CD4-positive, alpha-beta memory T cell (primary cell): ENCODE results near the gene BAIAP2L1. TPM values are rescaled to one million over a fixed set of nuclear protein-coding genes. Genes with fewer than 3 reads are reported as not detected.
A peak's percentile ranks its signal among the peaks of the same experiment; 100 is the strongest.

Source experiments
- CTCF ChIA-PET: fragments of 350-600 bp; sonication (Branson Sonifier 250); formaldehyde crosslinking; loops from one replicate; lab custom pipeline; 2021; ENCODE audit warnings: inconsistent platforms; ENCODE audit not compliant: partially characterized antibody; lab: Charles Lee
- POLR2A ChIA-PET: fragments of 350-600 bp; sonication (Branson Sonifier 250); formaldehyde crosslinking; loops from one replicate; lab custom pipeline; 2021; ENCODE audit not compliant: partially characterized antibody; lab: Charles Lee
- DNase-seq, 5 donors: peaks; one replicate each; pipeline versions ENCODE4 v3.0.0 to v3.0.0-alpha.2; 2020 to 2022; ENCODE audit warnings: mixed read lengths in 1 of 5
- H3K27ac ChIP-seq: one replicate; pipeline ENCODE4 v1.7.0; 2013; ENCODE audit warnings: low read depth, low read length
- H3K27me3 ChIP-seq: 2 replicates; pipeline ENCODE4 v1.7.0; 2013; ENCODE audit warnings: mild to moderate bottlenecking, low read length, moderate library complexity; ENCODE audit not compliant: insufficient read depth
- H3K36me3 ChIP-seq: 2 replicates; pipeline ENCODE4 v1.7.0; 2013; ENCODE audit warnings: mild to moderate bottlenecking, low read length, moderate library complexity; ENCODE audit not compliant: insufficient read depth
- H3K4me1 ChIP-seq: 2 replicates; pipeline ENCODE4 v1.7.0; 2013; ENCODE audit warnings: mild to moderate bottlenecking, low read length, moderate library complexity; ENCODE audit not compliant: insufficient read depth
- H3K4me3 ChIP-seq, 2 donors: one replicate each; pipeline ENCODE4 v1.7.0; 2013; ENCODE audit warnings: low read length in 2 of 2, mild to moderate bottlenecking in 1 of 2
- H3K9me3 ChIP-seq, 2 donors: one replicate each; pipeline ENCODE4 v1.7.0; 2013; ENCODE audit warnings: low read length in 2 of 2, control low read depth in 1 of 2; ENCODE audit not compliant: control insufficient read depth in 1 of 2
- H3K27ac Mint-ChIP-seq, 7 donors: one replicate each; pipeline ENCODE4 v1.8.0; 2020 to 2021; ENCODE audit warnings: mixed read lengths in 7 of 7, mild to moderate bottlenecking in 6 of 7, inconsistent platforms in 3 of 7, moderate library complexity in 3 of 7
- H3K27me3 Mint-ChIP-seq, 2 donors: one replicate each; pipeline ENCODE4 v1.8.0; 2020 to 2021; ENCODE audit warnings: mixed read lengths in 2 of 2
- H3K36me3 Mint-ChIP-seq, 2 donors: one replicate each; pipeline ENCODE4 v1.8.0; 2020 to 2021; ENCODE audit warnings: mixed read lengths in 2 of 2, inconsistent platforms in 1 of 2, mild to moderate bottlenecking in 1 of 2
- H3K4me1 Mint-ChIP-seq, 4 donors: one replicate each; pipeline ENCODE4 v1.8.0; 2020 to 2021; ENCODE audit warnings: mixed read lengths in 4 of 4, mild to moderate bottlenecking in 1 of 4
- H3K4me3 Mint-ChIP-seq, 8 donors: one replicate each; pipeline ENCODE4 v1.8.0; 2020 to 2021; ENCODE audit warnings: mixed read lengths in 8 of 8, mild to moderate bottlenecking in 7 of 8, moderate library complexity in 6 of 8, inconsistent platforms in 3 of 8
- H3K9me3 Mint-ChIP-seq, 8 donors: one replicate each; pipeline ENCODE4 v1.8.0; 2020 to 2021; ENCODE audit warnings: mixed read lengths in 8 of 8, mild to moderate bottlenecking in 5 of 8, inconsistent platforms in 3 of 8, moderate library complexity in 1 of 8
- intact Hi-C: fragments of 100-400 bp; cut with micrococcal nuclease; formaldehyde crosslinking; loops from one replicate; pipeline ENCODE4 v1.15.1; 2023
- polyA plus RNA-seq, 2 donors: library from polyadenylated mRNA; unstranded; fragments of 300-500 nt; fragmentation: Illumina TruSeq; gene quantifications; one replicate each; pipeline ENCODE4 v1.2.3, GENCODE V29; 2021
- total RNA-seq, 2 experiments: library from RNA; stranded (reverse); gene quantifications; one replicate each; pipeline ENCODE4 v1.2.3, GENCODE V29; 2021

Gene BAIAP2L1
- total and polyA plus RNA-seq, 4 experiments from 2014 or later, result 0.32 to 0.42 (median 0.37) TPM

GRCh38 chr7:98359395-98359794 is 41.5 kb downstream of the BAIAP2L1 start:
- H3K27ac ChIP-seq, result no peak overlapping the region
- no peaks in the 10 kb centered on the region for H3K27me3 ChIP-seq
- CTCF ChIA-PET, result interaction anchor here (0.7 kb wide), 1 partner anchor 437 kb away, joined by 4 read pairs; no protein-coding TSS in a partner anchor
- no peak overlapping the region for H3K4me3 ChIP-seq
- H3K4me3 Mint-ChIP-seq, result no peak overlapping the region
- POLR2A ChIA-PET, result no interaction called here
- no peaks in the 10 kb centered on the region for H3K27me3 Mint-ChIP-seq
- H3K4me1 ChIP-seq, result no peaks in the 10 kb centered on the region
- H3K27ac Mint-ChIP-seq, result no peak overlapping the region
- H3K4me1 Mint-ChIP-seq, result no peaks in the 10 kb centered on the region
- no peaks in the 10 kb centered on the region for H3K36me3 ChIP-seq
- DNase-seq, result no peak
- no peaks in the 10 kb centered on the region for H3K9me3 Mint-ChIP-seq
- intact Hi-C loops, result no loop called here
- H3K36me3 Mint-ChIP-seq, result no peaks in the 10 kb centered on the region
- no peaks in the 10 kb centered on the region for H3K9me3 ChIP-seq

GRCh38 chr7:98358706-98359105 is 42.2 kb downstream of the BAIAP2L1 start:
- intact Hi-C loops, result no loop called here
- Histone ChIP-seq H3K36me3 (no peaks in the 10 kb centered on the region), H3K9me3 (no peaks in the 10 kb centered on the region), H3K27me3 (no peaks in the 10 kb centered on the region), H3K27ac (no peak overlapping the region), H3K4me1 (no peaks in the 10 kb centered on the region), H3K4me3 (no peak overlapping the region)
- H3K4me1 Mint-ChIP-seq, result no peaks in the 10 kb centered on the region
- H3K9me3 Mint-ChIP-seq, result no peaks in the 10 kb centered on the region
- H3K27ac Mint-ChIP-seq, result no peak overlapping the region
- ChIA-PET POLR2A (no interaction called here), CTCF (no interaction called here)
- no peak overlapping the region for H3K4me3 Mint-ChIP-seq
- DNase-seq, result no peak
- H3K36me3 Mint-ChIP-seq, result no peaks in the 10 kb centered on the region
- peaks cover 0 to 3% of the 10 kb centered on the region in 2 donors for H3K27me3 Mint-ChIP-seq

GRCh38 chr7:98357751-98358161 is 43.1 kb downstream of the BAIAP2L1 start:
- no peaks in the 10 kb centered on the region for H3K27me3 ChIP-seq
- Mint-ChIP-seq H3K27ac (peak overlapping the region in 1 of 7 donors; percentile 6), H3K36me3 (no peaks in the 10 kb centered on the region), H3K4me3 (no peak overlapping the region), H3K27me3 (peaks cover 0 to 4% of the 10 kb centered on the region in 2 donors), H3K9me3 (no peaks in the 10 kb centered on the region), H3K4me1 (no peaks in the 10 kb centered on the region)
- no peaks in the 10 kb centered on the region for H3K9me3 ChIP-seq
- DNase-seq, result no peak
- H3K27ac ChIP-seq, result no peak overlapping the region
- no peak overlapping the region for H3K4me3 ChIP-seq
- H3K36me3 ChIP-seq, result no peaks in the 10 kb centered on the region
- ChIA-PET CTCF (no interaction called here), POLR2A (no interaction called here)
- no peaks in the 10 kb centered on the region for H3K4me1 ChIP-seq
- intact Hi-C loops, result no loop called here

GRCh38 chr7:98355250-98355538 is 45.7 kb downstream of the BAIAP2L1 start:
- no peaks in the 10 kb centered on the region for H3K9me3 ChIP-seq
- H3K27ac Mint-ChIP-seq, result no peak overlapping the region
- H3K4me1 ChIP-seq, result no peaks in the 10 kb centered on the region
- H3K36me3 ChIP-seq, result no peaks in the 10 kb centered on the region
- H3K4me1 Mint-ChIP-seq, result no peaks in the 10 kb centered on the region
- H3K9me3 Mint-ChIP-seq, result peaks cover 0 to 2% (median 0%) of the 10 kb centered on the region in 8 donors
- H3K36me3 Mint-ChIP-seq, result no peaks in the 10 kb centered on the region
- DNase-seq, result no peak
- ChIA-PET POLR2A (no interaction called here), CTCF (interaction anchor here (0.6 kb wide), 1 partner anchor 51 kb away, joined by 4 read pairs; no protein-coding TSS in a partner anchor)
- intact Hi-C loops, result no loop called here
- H3K4me3 Mint-ChIP-seq, result no peak overlapping the region
- no peak overlapping the region for H3K4me3 ChIP-seq
- peaks cover 0 to 7% of the 10 kb centered on the region in 2 donors for H3K27me3 Mint-ChIP-seq
- H3K27me3 ChIP-seq, result no peaks in the 10 kb centered on the region
- no peak overlapping the region for H3K27ac ChIP-seq

- CTCF ChIA-PET, result no interaction called here
- Histone ChIP-seq H3K27me3 (no peaks in the 10 kb centered on the region), H3K36me3 (no peaks in the 10 kb centered on the region), H3K4me1 (no peaks in the 10 kb centered on the region), H3K4me3 (no peak overlapping the region), H3K27ac (no peak overlapping the region), H3K9me3 (no peaks in the 10 kb centered on the region)
- POLR2A ChIA-PET, result no interaction called here
- H3K36me3 Mint-ChIP-seq, result no peaks in the 10 kb centered on the region
- no peaks in the 10 kb centered on the region for H3K4me1 Mint-ChIP-seq
- peaks cover 0 to 2% (median 0%) of the 10 kb centered on the region in 8 donors for H3K9me3 Mint-ChIP-seq
- DNase-seq, result no peak
- H3K4me3 Mint-ChIP-seq, result no peak overlapping the region
- intact Hi-C loops, result no loop called here
- peaks cover 0 to 8% of the 10 kb centered on the region in 2 donors for H3K27me3 Mint-ChIP-seq
- H3K27ac Mint-ChIP-seq, result no peak overlapping the region
These were observed 46.2 kb downstream of the BAIAP2L1 start for GRCh38 chr7:98354511-98355249.

- Mint-ChIP-seq H3K4me3 (peak overlapping the region in 1 of 8 donors; percentile 41), H3K9me3 (peaks cover 0 to 2% (median 0%) of the 10 kb centered on the region in 8 donors), H3K27me3 (peaks cover 0 to 8% of the 10 kb centered on the region in 2 donors), H3K27ac (no peak overlapping the region), H3K4me1 (no peaks in the 10 kb centered on the region), H3K36me3 (no peaks in the 10 kb centered on the region)
- ChIA-PET POLR2A (no interaction called here), CTCF (no interaction called here)
- intact Hi-C loops, result no loop called here
- DNase-seq, result no peak
- no peaks in the 10 kb centered on the region for H3K27me3 ChIP-seq
- H3K4me3 ChIP-seq, result no peak overlapping the region
- no peak overlapping the region for H3K27ac ChIP-seq
- H3K4me1 ChIP-seq, result no peaks in the 10 kb centered on the region
- H3K9me3 ChIP-seq, result no peaks in the 10 kb centered on the region
- H3K36me3 ChIP-seq, result no peaks in the 10 kb centered on the region
These were observed 46.8 kb downstream of the BAIAP2L1 start for GRCh38 chr7:98354052-98354451.

GRCh38 chr7:98352621-98353020 is 48.3 kb downstream of the BAIAP2L1 start:
- intact Hi-C loops, result no loop called here
- Mint-ChIP-seq H3K4me1 (no peaks in the 10 kb centered on the region), H3K4me3 (no peak overlapping the region), H3K27ac (no peak overlapping the region), H3K9me3 (peaks cover 0 to 2% (median 0%) of the 10 kb centered on the region in 8 donors), H3K36me3 (no peaks in the 10 kb centered on the region), H3K27me3 (peaks cover 0 to 8% of the 10 kb centered on the region in 2 donors)
- ChIA-PET POLR2A (no interaction called here), CTCF (no interaction called here)
- Histone ChIP-seq H3K9me3 (no peaks in the 10 kb centered on the region), H3K27me3 (no peaks in the 10 kb centered on the region), H3K4me3 (no peak overlapping the region), H3K27ac (no peak overlapping the region), H3K36me3 (no peaks in the 10 kb centered on the region), H3K4me1 (no peaks in the 10 kb centered on the region)
- no peak for DNase-seq
